Measurements from ENCODE around the gene RPE65. TPM values are rescaled to one million over a fixed set of nuclear protein-coding genes. Genes with fewer than 3 reads are reported as not detected.

Gene RPE65
- total and polyA plus RNA-seq, 2 experiments from 2014 or later = not detected

DNA sequence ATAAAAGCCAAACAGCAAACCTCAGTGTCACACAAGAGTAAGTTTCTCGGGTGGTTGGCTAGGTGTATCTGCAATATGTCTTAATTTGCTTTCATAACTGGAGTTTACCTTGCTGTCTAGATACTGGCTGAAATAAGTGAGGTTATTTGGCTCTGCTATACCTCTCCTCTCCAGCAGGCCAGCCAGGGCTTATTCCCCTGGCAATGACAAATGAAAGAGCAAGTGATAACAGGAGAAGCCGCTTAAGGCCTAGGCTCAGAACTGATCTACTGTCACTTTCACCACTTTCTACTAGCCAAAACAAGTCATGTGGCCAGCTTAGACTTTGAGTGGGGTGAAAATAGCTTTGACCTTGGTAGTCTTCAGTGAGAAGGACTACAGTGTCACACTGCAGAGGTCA is 4.8 kb upstream of the RPE65 start:
- in situ Hi-C loops (cut with MboI) = loop anchor here (25.0 kb wide), 1 partner anchor 1283 kb away; no protein-coding TSS in a partner anchor
- WGBS, 2 experiments (ENCODE audit: low coverage in 1 of 2, low lambda C conversion rate in 2 of 2, missing lambda C conversion rate in 2 of 2) = 90 to 100% methylated on average over 2 of the region's 2 CpGs

DNA sequence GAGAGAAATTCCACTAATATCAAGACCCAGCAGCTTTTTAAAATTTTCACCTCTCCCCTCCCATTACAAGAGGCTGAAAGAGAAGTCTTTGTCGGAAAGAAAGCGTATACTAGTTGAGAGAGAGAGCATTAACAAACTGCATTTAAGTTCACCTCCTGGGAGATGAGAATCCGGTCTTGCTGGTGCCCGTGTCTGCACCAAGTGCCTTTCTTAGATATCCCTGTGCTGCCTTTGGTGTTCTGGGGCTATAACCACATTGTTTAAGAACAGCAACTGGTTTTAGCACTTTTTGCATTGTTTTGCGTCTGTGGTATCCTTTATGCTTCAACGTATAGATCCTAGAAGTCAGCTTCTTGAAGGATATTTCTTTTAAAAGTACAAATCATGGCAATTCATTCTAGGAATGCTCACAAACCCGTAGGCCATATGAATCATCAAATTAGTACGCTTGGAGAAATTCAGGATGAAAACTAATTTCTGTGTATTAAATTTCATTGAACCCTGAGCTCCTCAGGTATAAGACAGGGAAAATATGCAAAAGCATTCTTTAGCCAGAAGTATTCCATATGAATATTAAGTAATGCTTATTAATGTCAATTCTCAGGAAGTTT is 3.4 kb upstream of the RPE65 start:
- Histone ChIP-seq H4K20me1 (ENCODE audit: insufficient read depth) (no peaks in the 10 kb centered on the region), H3K79me2 (ENCODE audit: insufficient read depth) (no peaks in the 10 kb centered on the region), H3K4me1 (ENCODE audit: insufficient read depth) (no peaks in the 10 kb centered on the region), H3K9me3 (ENCODE audit: low read depth) (no peaks in the 10 kb centered on the region), H3F3A (ENCODE audit: insufficient read depth) (no peaks in the 10 kb centered on the region), H3K27me3 (replicated peaks; ENCODE audit: insufficient read depth) (peaks cover 2% of the 10 kb centered on the region; the same call in 1 of the 2 replicates), H2AFZ (no peak overlapping the region), H3K36me3 (ENCODE audit: low read depth) (no peaks in the 10 kb centered on the region), H3K4me3 (no peak overlapping the region), H3K27ac (no peak overlapping the region), H3K9me2 (ENCODE audit: insufficient read depth) (no peaks in the 10 kb centered on the region), H3K4me2 (ENCODE audit: unreplicated experiment) (no peak overlapping the region), H3K9ac (no peak overlapping the region)
- 83% methylated on average over 8 of the region's 8 CpGs for WGBS, 2 experiments (ENCODE audit: low coverage in 1 of 2, low lambda C conversion rate in 2 of 2, missing lambda C conversion rate in 2 of 2)
- DNase-seq = peak; percentile 14
- in situ Hi-C loops (cut with MboI) = loop anchor here (25.0 kb wide), 1 partner anchor 1284 kb away; no protein-coding TSS in a partner anchor
- no peak for TF ChIP-seq EZH2phosphoT487 (IDR thresholded peaks at IDR 0.05; ENCODE audit: insufficient read depth, low read depth)
- no peak for TF ChIP-seq EZH2 (IDR thresholded peaks at IDR 0.05; ENCODE audit: insufficient read depth, poor library complexity, severe bottlenecking)

More for the DNA sequence above, 4.8 kb upstream of the RPE65 start:
- H3K4me1 ChIP-seq (ENCODE audit: insufficient read depth) = no peaks in the 10 kb centered on the region
- H3K9ac ChIP-seq = no peak overlapping the region
- H3K27me3 ChIP-seq (replicated peaks; ENCODE audit: insufficient read depth) = no peaks in the 10 kb centered on the region
- no peaks in the 10 kb centered on the region for H3K36me3 ChIP-seq (ENCODE audit: low read depth)
- DNase-seq = no peak
- no peak overlapping the region for H3K4me2 ChIP-seq (ENCODE audit: unreplicated experiment)
- H3K79me2 ChIP-seq (ENCODE audit: insufficient read depth) = no peaks in the 10 kb centered on the region
- no peak for TF ChIP-seq EZH2 (IDR thresholded peaks at IDR 0.05; ENCODE audit: insufficient read depth, poor library complexity, severe bottlenecking)
- no peak for TF ChIP-seq EZH2phosphoT487 (IDR thresholded peaks at IDR 0.05; ENCODE audit: insufficient read depth, low read depth)
- H4K20me1 ChIP-seq (ENCODE audit: insufficient read depth) = no peaks in the 10 kb centered on the region
- H3F3A ChIP-seq (ENCODE audit: insufficient read depth) = no peaks in the 10 kb centered on the region
- no peaks in the 10 kb centered on the region for H3K9me2 ChIP-seq (ENCODE audit: insufficient read depth)
- H3K4me3 ChIP-seq = no peak overlapping the region
- no peaks in the 10 kb centered on the region for H3K9me3 ChIP-seq (ENCODE audit: low read depth)
- H3K27ac ChIP-seq = no peak overlapping the region
- no peak overlapping the region for H2AFZ ChIP-seq

DNA sequence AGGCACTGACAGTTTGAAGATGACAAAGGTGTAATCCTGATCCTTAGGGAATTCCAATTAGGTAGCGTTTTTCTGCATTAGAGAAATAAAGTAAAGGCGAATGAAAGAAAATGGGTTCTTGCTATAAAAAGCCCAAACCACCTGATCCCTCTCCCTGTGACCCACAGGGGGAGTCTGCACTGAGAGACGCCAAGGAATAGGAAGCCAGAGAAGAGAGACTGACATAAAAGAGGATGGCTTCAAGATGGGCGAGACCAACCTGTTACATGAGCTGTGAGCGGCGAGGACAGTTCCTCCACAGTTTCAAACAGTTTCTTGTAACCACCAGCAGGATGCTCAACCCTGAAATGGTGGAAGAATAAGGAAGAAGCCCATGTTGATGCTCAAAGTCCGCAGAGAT is 1.4 kb downstream of the RPE65 start:
- Histone ChIP-seq H3K9ac (no peak overlapping the region), H3K4me3 (no peak overlapping the region), H3K9me3 (ENCODE audit: low read depth) (no peaks in the 10 kb centered on the region), H3K9me2 (ENCODE audit: insufficient read depth) (no peaks in the 10 kb centered on the region), H2AFZ (no peak overlapping the region), H3F3A (ENCODE audit: insufficient read depth) (no peaks in the 10 kb centered on the region), H3K27me3 (replicated peaks; ENCODE audit: insufficient read depth) (peaks cover 4% of the 10 kb centered on the region; the same call in 1 of the 2 replicates), H3K27ac (no peak overlapping the region), H3K4me1 (ENCODE audit: insufficient read depth) (no peaks in the 10 kb centered on the region), H3K4me2 (ENCODE audit: unreplicated experiment) (no peak overlapping the region), H3K79me2 (ENCODE audit: insufficient read depth) (no peaks in the 10 kb centered on the region), H3K36me3 (ENCODE audit: low read depth) (no peaks in the 10 kb centered on the region), H4K20me1 (ENCODE audit: insufficient read depth) (no peaks in the 10 kb centered on the region)
- no peak for TF ChIP-seq EZH2 (IDR thresholded peaks at IDR 0.05; ENCODE audit: insufficient read depth, poor library complexity, severe bottlenecking)
- TF ChIP-seq EZH2phosphoT487 (IDR thresholded peaks at IDR 0.05; ENCODE audit: insufficient read depth, low read depth) = no peak
- WGBS, 2 experiments (ENCODE audit: low coverage in 1 of 2, low lambda C conversion rate in 2 of 2, missing lambda C conversion rate in 2 of 2) = 71 to 72% methylated on average over 7 of the region's 7 CpGs
- in situ Hi-C loops (cut with MboI) = no loop called here
- no peak for DNase-seq

DNA sequence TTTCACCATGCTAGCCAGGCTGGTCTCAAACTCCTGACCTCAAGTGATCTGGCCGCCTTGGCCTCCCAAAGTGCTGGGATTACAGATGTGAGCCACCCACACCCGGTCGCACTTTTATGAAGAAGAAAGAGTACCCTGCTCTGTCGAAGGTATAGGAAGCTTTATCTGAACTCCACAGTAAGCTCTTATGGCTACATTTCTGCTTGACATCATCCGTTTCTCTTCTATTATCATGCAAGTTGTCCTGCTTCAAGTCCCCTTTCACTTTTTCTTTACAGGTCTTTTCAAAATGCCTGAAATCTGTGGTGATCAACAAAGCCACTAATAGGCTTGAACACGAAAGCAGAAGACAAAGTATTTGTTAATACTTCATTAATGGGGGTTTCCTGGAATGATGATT is 4.0 kb downstream of the RPE65 start:
- 88% methylated on average over 6 of the region's 6 CpGs for WGBS, 2 experiments (ENCODE audit: low coverage in 1 of 2, low lambda C conversion rate in 2 of 2, missing lambda C conversion rate in 2 of 2)
- no peak for DNase-seq
- TF ChIP-seq EZH2 (IDR thresholded peaks at IDR 0.05; ENCODE audit: insufficient read depth, poor library complexity, severe bottlenecking) (no peak), EZH2phosphoT487 (IDR thresholded peaks at IDR 0.05; ENCODE audit: insufficient read depth, low read depth) (no peak)
- Histone ChIP-seq H3K27ac (no peak overlapping the region), H3K79me2 (ENCODE audit: insufficient read depth) (no peaks in the 10 kb centered on the region), H3K9ac (no peak overlapping the region), H4K20me1 (ENCODE audit: insufficient read depth) (no peaks in the 10 kb centered on the region), H3F3A (ENCODE audit: insufficient read depth) (no peaks in the 10 kb centered on the region), H3K4me3 (no peak overlapping the region), H3K9me3 (ENCODE audit: low read depth) (no peaks in the 10 kb centered on the region), H3K9me2 (ENCODE audit: insufficient read depth) (no peaks in the 10 kb centered on the region), H3K4me2 (ENCODE audit: unreplicated experiment) (no peak overlapping the region), H2AFZ (no peak overlapping the region), H3K27me3 (replicated peaks; ENCODE audit: insufficient read depth) (peaks cover 4% of the 10 kb centered on the region), H3K4me1 (ENCODE audit: insufficient read depth) (no peaks in the 10 kb centered on the region), H3K36me3 (ENCODE audit: low read depth) (no peaks in the 10 kb centered on the region)
- in situ Hi-C loops (cut with MboI) = no loop called here
